ENCODE measurements around the gene NRG4. TPM values are rescaled to one million over a fixed set of nuclear protein-coding genes. Genes with fewer than 3 reads are reported as not detected.
A peak's percentile ranks its signal among the peaks of the same experiment; 100 is the strongest.

The NRG4 gene
- total RNA-seq, 1 donor from 2014 or later, result 1.2 TPM

DNA sequence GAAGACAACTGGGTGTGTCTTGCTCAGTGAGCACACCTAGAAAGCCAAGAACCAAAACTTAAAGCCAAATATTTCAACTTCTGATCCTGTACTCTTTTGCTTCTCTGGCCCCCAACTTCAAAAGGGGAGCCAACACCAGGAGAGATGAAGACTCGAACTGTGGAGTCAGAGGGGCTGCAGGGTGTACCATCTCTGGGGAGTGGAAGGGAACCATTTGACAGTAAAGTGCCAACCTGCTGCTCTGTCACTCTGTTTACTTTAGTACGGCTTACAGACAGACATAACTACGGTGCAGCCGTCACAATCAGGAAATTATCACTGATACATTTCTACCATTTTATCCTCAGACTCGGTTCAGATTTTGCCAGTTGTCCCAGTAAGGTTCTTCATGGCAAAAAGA, 107.0 kb downstream of the NRG4 start:
- no peak overlapping the region for H3K4me3 ChIP-seq
- H3K27ac ChIP-seq, result no peak overlapping the region
- H3K27me3 ChIP-seq, result no peaks in the 10 kb centered on the region
- H3K36me3 ChIP-seq, result no peaks in the 10 kb centered on the region
- no peaks in the 10 kb centered on the region for H3K9me3 ChIP-seq
- intact Hi-C loops (cut with DNase I), result no loop called here
- peaks cover 14% of the 10 kb centered on the region for H3K4me1 ChIP-seq
- ATAC-seq, result no peak
- no peak for TF ChIP-seq CTCF (IDR thresholded peaks at IDR 0.05)
- no peak for DNase-seq

- Histone ChIP-seq H3K4me1 (peaks cover 14% of the 10 kb centered on the region), H3K27me3 (no peaks in the 10 kb centered on the region), H3K27ac (peak within 1 kb of the TSS; percentile 82), H3K4me3 (peak within 1 kb of the TSS; percentile 88), H3K9me3 (no peaks in the 10 kb centered on the region), H3K36me3 (no peaks in the 10 kb centered on the region)
- DNase-seq (peak; percentile 96), ATAC-seq (peak; percentile 99)
- intact Hi-C loops (cut with DNase I), result no loop called here
- TF ChIP-seq CTCF (IDR thresholded peaks at IDR 0.05), result no peak
Observed at GRCh38 chr15:75903331-75904239, 108.6 kb downstream of the NRG4 start, which contains the start of gene FBXO22. TSS of gene FBXO22 (plus strand) at chr15:75903878. CDS start at chr15:75903964, 86 bp downstream.

DNA sequence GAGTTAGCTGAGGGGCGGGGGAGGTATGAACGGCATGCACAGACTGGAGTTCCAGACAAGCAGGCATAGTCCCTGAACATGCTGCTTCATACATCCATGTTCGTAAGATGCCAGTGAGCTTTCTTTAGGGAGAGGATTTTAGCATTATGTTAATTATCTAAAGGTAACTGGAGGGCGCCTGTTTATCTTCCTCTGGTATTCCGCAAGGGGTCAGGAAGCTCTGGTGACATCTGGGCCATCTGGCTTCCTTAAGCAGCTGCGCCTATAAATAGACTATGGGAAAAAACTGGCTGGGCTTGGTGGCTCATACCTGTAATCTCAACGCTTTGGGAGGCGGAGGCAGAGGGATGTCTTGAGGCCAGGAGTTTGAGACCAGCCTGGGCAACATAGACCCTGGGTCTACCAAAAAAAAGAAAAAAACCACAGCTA, 110.1 kb downstream of the NRG4 start:
- no peak for ATAC-seq
- intact Hi-C loops (cut with DNase I), result no loop called here

GRCh38 chr15:75900577-75900976, 111.6 kb downstream of the NRG4 start:
- Histone ChIP-seq H3K4me3 (no peak overlapping the region), H3K9me3 (no peaks in the 10 kb centered on the region), H3K36me3 (peaks cover 6% of the 10 kb centered on the region), H3K4me1 (peaks cover 14% of the 10 kb centered on the region), H3K27ac (no peak overlapping the region), H3K27me3 (no peaks in the 10 kb centered on the region)
- no peak for DNase-seq
- no peak for ATAC-seq
- intact Hi-C loops (cut with DNase I), result no loop called here
- no peak for TF ChIP-seq CTCF (IDR thresholded peaks at IDR 0.05)

More for the DNA sequence above, 110.1 kb downstream of the NRG4 start:
- H3K4me3 ChIP-seq, result no peak overlapping the region
- TF ChIP-seq CTCF (IDR thresholded peaks at IDR 0.05), result no peak
- H3K4me1 ChIP-seq, result peaks cover 14% of the 10 kb centered on the region
- no peaks in the 10 kb centered on the region for H3K27me3 ChIP-seq
- H3K36me3 ChIP-seq, result peaks cover 5% of the 10 kb centered on the region
- H3K9me3 ChIP-seq, result no peaks in the 10 kb centered on the region
- no peak overlapping the region for H3K27ac ChIP-seq
- DNase-seq, result no peak

- Histone ChIP-seq H3K9me3 (no peaks in the 10 kb centered on the region), H3K36me3 (peaks cover 6% of the 10 kb centered on the region), H3K27ac (no peak overlapping the region), H3K27me3 (no peaks in the 10 kb centered on the region), H3K4me3 (no peak overlapping the region), H3K4me1 (peaks cover 3% of the 10 kb centered on the region)
- ATAC-seq (no peak), DNase-seq (no peak)
- intact Hi-C loops (cut with DNase I), result no loop called here
- no peak for TF ChIP-seq CTCF (IDR thresholded peaks at IDR 0.05)
Observed at GRCh38 chr15:75895731-75896130, 116.5 kb downstream of the NRG4 start.

All from upper lobe of right lung (tissue), 1 donor.